Non-pigmented ciliary epithelial cell (primary cell): ENCODE results near the gene SLC6A6.
"Not testable (repeated sequence)": the region's sequence is repeated elsewhere in the genome, so short reads cannot be mapped to it uniquely, and the experiment has no call there.

Experiments
- DNase-seq: peaks from one replicate; pipeline ENCODE4 v3.0.0-alpha.2; 2010; ENCODE audit warnings: low read depth

The SLC6A6 gene

DNA sequence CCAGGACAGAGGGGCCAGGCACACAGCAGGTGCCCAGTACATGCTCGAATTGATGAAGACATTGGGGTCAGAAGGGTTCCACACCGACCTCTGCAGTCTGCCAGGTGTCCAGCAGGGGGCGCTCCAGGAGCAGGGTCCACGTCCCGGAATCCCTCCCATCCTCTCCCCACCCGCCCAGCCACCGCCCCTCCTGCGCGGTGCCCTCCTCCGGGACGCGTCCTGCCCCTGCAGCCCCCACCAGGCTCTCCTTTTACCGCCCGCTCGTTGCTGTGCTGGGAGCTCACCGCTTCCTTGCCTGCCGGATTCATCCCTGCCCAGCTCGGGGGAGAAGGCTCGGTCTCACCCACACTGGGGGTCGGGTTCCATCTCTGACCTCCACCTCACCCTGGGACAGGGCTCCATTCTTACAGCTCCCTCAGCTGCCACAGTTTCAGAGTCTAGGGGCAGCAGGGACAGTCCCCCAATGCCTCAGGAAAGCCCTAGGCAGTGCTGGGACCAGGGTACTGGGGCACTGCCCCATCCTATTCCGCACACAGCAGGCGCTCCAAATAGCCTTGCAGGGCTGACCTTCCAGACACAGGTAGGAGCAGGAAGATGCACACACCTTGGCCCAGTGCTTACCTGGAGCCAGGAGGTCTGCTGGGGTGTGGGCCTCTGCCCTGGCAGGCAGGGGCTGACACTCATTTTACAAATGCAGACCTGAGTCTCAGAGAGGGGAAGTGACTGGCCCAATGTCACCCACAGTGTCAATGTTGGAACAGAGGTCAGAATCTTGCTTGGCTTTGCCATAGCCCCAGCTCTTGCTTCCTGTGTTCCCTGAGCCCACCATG lies 106.8 kb downstream of the SLC6A6 start:
- no peak for DNase-seq

GRCh38 chr3:14509796-14510100 lies 107.3 kb downstream of the SLC6A6 start:
- DNase-seq, result no peak

- no peak for DNase-seq
These were observed 108.6 kb downstream of the SLC6A6 start for GRCh38 chr3:14510838-14511622.

GRCh38 chr3:14511623-14512280 lies 109.3 kb downstream of the SLC6A6 start:
- no peak for DNase-seq

DNA sequence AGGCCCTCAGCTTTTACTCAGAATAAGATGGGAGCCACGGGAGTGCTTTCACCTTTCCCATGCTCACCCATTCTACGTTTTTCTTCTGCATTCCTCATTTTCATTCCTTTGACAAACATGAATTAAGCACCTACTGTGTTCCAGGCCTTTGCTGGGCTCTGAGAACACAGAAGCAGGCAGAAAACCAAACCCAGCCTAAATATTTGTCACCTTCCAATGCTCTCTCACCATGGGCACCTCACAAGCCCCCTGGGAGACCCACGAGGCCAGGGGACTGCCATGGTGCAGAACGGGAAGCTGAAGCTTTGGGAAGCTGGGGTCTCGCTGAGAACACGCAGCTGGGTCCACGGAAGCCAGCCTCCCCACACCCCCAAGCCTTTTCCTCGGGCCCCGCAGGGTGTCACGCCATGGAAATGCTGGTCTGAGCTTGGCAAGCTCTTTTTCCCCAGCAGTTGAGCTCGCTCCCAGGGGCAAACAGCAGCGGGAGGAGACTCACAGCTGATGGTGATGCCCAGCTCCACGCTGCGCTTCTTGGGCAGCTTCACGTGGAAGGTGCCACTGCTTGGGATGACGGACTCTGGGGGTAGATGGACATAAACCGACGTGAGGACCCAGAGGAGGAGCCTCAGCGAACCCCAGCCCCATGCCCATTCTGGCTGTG lies 110.0 kb downstream of the SLC6A6 start:
- DNase-seq, result no peak

- no peak for DNase-seq
These were observed 110.5 kb downstream of the SLC6A6 start for GRCh38 chr3:14512942-14513327.

DNA sequence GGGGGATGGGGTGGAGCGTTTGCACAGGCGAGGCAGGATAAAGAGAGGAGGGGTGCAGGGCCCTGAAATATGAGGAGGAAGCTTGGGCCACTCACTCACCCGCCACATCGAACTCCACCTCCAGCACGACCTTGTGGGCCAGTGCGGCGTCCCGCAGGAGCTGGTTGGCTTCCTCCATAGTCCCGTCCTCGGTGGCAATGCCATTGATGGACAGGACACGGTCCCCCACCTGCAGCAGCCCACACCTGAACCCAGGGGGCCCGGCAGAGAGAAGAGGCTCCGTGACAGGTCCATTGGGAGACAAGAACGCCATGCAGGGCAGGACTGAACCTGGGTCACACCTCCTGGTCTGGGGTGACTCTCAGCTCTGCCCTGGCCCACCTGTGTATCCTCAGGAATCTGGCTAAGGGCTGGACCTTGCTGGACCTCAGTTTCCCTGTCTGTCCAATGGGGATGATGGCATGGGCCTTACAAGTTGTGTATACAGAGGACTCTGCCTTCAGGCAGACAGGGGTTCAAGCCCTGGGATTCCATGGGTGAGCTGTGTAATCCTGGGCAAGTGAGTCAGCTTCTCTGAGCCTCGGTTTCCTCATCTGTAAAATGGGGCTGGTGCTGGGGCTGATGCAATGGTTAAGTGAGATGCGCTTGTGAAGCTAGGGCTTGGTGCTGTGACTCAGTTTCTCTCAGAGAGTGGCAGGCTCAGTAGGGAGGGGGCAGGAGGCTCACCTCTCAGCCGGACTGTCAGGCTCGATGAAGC lies 111.3 kb downstream of the SLC6A6 start:
- DNase-seq, result no peak

DNA sequence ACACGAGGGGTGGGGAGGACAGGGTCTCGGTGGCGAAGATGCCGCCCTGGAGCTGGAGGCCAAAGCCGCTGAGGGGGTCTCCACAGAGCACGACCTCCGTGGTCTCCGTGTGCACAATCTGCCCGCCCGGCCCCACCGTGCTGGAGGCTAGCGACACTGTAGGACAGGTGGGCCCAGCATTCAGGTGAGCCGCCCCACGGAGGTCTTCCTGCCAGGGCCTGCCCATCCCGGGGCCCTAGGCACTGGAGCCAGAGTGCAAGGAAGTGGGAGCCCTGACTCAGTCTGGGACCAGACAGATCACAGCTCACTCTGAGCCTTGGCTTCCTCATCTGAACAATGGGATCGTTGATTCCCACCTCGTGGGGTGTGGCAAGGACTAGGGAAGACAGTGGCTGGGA lies 111.9 kb downstream of the SLC6A6 start:
- no peak for DNase-seq

DNA sequence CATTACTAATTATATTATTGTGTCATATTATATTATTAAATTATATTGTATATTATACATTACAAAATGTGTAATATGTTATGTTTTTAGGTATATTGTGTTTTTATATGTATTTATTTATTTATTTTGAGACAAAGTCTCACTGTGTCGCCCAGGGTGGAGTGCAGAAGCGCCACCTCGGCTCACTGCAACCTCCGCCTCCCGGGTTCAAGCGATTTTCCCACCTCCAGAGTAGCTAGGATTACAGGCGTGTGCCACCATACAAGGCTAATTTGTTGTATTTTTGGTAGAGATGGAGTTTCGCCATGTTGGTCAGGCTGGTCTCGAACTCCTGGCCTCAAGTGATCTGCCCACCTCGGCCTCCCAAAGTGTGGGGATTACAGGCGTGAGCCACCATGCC lies 113.1 kb downstream of the SLC6A6 start:
- DNase-seq, result not testable (repeated sequence)

DNA sequence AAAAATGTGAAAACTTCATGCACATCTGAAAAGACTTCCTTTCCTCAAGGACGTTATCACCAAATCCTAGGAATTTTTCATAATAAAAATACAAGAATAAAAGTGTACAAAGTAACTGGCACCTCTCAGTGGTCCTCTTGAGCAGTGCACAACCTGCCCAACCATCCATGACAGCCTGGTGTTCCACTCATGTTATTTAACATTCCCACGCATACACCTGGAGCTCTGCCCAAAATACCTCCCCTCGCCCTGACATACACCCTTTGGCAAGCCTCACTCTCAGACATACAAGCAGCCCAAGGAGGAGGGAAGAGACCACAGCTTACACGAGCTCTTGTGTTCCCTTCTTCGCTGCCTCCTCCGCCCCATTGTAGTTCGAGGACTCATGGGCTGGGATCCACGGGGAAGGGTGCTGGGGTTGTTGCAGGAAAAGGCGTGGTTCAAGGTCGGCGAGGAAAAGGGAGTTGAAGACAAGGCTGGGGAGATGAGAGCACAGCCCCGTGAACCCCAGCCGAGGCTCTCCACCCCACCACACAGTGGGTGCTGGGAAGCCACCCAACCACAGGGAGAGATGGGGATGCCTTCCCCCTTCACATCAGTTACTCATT lies 114.4 kb downstream of the SLC6A6 start:
- DNase-seq, result no peak

- DNase-seq, result no peak
These were observed 115.4 kb downstream of the SLC6A6 start for GRCh38 chr3:14517601-14518431.

DNA sequence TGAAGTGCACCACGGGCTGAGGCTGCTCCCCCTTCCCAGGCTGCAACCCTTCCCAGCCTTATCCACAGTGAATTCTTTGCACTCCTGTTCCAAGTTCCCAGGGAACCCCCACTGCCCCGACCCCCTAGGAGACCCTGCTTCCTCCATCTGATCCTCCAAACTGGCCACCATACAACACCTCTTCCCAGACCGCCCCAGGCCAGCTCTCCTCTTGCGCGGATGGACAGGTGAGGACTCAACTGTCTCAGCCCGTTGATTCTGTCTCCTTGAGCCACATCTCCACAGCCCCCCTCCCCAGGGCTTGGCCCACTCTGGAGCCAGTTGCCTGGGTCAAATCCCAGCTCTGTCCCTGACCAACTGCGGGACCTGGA lies 116.0 kb downstream of the SLC6A6 start:
- DNase-seq, result no peak

GRCh38 chr3:14518893-14519292 lies 116.5 kb downstream of the SLC6A6 start:
- DNase-seq, result no peak

GRCh38 chr3:14519406-14519805 lies 117.0 kb downstream of the SLC6A6 start:
- no peak for DNase-seq

DNA sequence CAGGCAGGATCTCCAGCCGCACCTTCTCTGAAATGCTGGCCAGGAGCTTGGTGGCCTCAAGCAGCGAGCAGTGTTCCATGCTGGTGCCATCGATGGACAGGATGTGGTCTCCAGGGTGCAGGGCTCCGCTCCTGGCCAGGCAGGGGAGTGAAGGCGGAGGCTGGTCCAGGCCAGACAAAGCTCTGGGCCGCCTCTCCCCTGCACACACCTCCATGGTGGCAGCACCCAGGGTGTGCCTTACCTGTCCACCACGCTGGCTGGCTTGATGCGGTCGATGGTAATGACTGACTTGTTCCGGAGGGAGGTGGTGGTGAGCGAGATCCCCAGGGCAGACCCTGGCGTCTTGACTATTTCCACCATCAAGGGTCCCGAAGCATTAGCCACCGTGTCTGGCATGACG lies 117.7 kb downstream of the SLC6A6 start:
- no peak for DNase-seq

GRCh38 chr3:14520967-14521366 lies 118.6 kb downstream of the SLC6A6 start:
- DNase-seq, result no peak

DNA sequence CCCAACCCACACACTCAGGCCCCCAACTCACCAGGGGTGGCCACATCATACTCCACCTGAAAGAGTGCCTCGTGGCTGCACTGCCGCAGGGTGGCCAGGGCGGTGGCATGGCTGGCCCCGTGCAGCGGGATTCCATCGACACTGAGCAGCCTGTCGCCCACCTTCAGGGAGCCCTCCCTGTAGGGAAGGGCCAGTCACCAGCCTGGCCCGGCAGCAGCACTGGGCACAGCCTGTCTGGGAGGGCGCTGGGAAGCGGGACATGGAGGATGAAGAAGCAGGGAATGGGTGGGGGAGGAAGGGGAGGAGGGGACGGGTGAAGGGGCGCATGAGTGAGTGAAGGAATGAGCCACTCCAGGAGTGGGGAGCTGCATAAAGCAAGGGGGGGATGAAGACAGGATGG lies 119.2 kb downstream of the SLC6A6 start:
- no peak for DNase-seq

GRCh38 chr3:14522129-14522691 lies 119.8 kb downstream of the SLC6A6 start:
- no peak for DNase-seq

- no peak for DNase-seq
These were observed 120.4 kb downstream of the SLC6A6 start for GRCh38 chr3:14522768-14523167.

DNA sequence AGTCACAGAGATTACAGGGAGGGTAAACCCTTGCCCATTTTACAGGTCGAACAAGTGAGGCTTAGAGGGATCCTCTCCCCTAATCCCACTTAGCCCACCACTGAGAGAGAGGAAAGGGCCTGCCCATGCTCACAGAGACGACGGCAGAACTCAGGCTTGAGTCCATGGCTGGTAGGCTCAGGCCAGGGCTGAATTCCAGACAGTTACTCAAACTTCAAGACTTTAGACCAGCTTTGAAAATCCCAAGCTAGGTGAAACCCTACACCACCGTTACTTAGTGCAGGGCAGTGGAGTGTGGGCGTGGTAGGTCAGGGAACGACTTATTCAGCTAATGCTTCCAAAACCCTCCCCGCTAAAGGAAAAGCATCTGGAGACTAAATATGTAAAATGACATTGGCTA lies 121.4 kb downstream of the SLC6A6 start:
- no peak for DNase-seq
